HepG2 (cell line): ENCODE data around the gene MORF4L2. TPM values are rescaled to one million over a fixed set of nuclear protein-coding genes. Genes with fewer than 3 reads are reported as not detected.

ENCODE experiments used
- ATAC-seq: fragments of 200-7000 bp; cut with Tn5 transposase; 3 replicates; pipeline ENCODE4 v1.9.1; 2020; ENCODE audit warnings: mild to moderate bottlenecking, moderate library complexity
- BruUV-seq: library from RNA; stranded (reverse); fragments of 400-500 nt; replicated peaks from 2 replicates; lab custom pipeline; 2021; lab: Mats Ljungman, UMichigan
- CTCF ChIA-PET: fragments of 300-600 bp; formaldehyde crosslinking; extraction: SDS; loops from one replicate; lab custom pipeline; 2021; ENCODE audit warnings: low total read pairs, inconsistent platforms, low intra/inter-chr PET ratio; lab: Yijun Ruan, JAX
- POLR2A ChIA-PET: fragments of 350-600 bp; sonication (Branson Sonifier 250); formaldehyde crosslinking; loops from one replicate; lab custom pipeline; 2020; ENCODE audit warnings: antibody characterized with exemption, inconsistent platforms; lab: Yijun Ruan, JAX
- DNase-seq: peaks from one replicate; pipeline ENCODE4 v3.0.0-alpha.2; 2015; ENCODE audit warnings: low spot score
- FAIRE-seq: peaks from 3 replicates; lab custom pipeline; 2011; peaks lifted over from hg19 to GRCh38; lab: Jason Lieb, UNC
- H2AFZ ChIP-seq: one replicate; pipeline ENCODE4 v1.6.1; 2011; ENCODE audit warnings: low read length, inconsistent platforms
- H3K27ac ChIP-seq: fragments of 300-600 bp; 3 replicates; pipeline ENCODE4 v1.8.0; 2011; ENCODE audit warnings: mixed run types, mild to moderate bottlenecking, mixed read lengths, low read length, inconsistent platforms; ENCODE audit not compliant: insufficient read depth; ENCODE audit errors: extremely low read length
- H3K27me3 ChIP-seq, 2 experiments: fragments of 200-600 bp in 1 of 2; 2 replicates in 1 of 2; 3 replicates in 1 of 2; pipeline versions ENCODE4 v1.6.0 to v1.8.0; 2011; ENCODE audit warnings: low read length in 2 of 2, mild to moderate bottlenecking in 2 of 2, moderate library complexity in 2 of 2, inconsistent platforms in 1 of 2; ENCODE audit not compliant: insufficient read depth in 2 of 2, control insufficient read depth in 1 of 2
- H3K36me3 ChIP-seq, 2 experiments: fragments of 200-600 bp in 1 of 2; replicated peaks in 1 of 2; 2 replicates in 1 of 2; 3 replicates in 1 of 2; pipeline versions ENCODE4 v1.5.1 to v1.8.0; 2011; ENCODE audit warnings: low read length in 2 of 2, inconsistent platforms in 1 of 2; ENCODE audit not compliant: insufficient read depth in 2 of 2, control insufficient read depth in 1 of 2
- H3K4me1 ChIP-seq: 2 replicates; pipeline ENCODE4 v1.5.1; 2012; ENCODE audit warnings: low read length, inconsistent platforms; ENCODE audit not compliant: insufficient read depth
- H3K4me2 ChIP-seq: 2 replicates; pipeline ENCODE4 v1.6.0; 2011; ENCODE audit warnings: low read depth, low read length, inconsistent platforms
- H3K4me3 ChIP-seq, 3 experiments: fragments of 200-600 bp in 1 of 3; sonication (generic), shearing (Covaris generic) in 1 of 3; replicated peaks in 1 of 3; 2 replicates each; pipeline ENCODE4 v1.5.1; 2011 to 2016; ENCODE audit warnings: low read length in 3 of 3, inconsistent platforms in 2 of 3, low read depth in 2 of 3, mild to moderate bottlenecking in 2 of 3, control low read depth in 1 of 3, mixed read lengths in 1 of 3; ENCODE audit not compliant: insufficient read depth in 1 of 3
- H3K79me2 ChIP-seq: one replicate; pipeline ENCODE4 v1.6.1; 2011; ENCODE audit warnings: low read length, inconsistent platforms; ENCODE audit not compliant: insufficient read depth
- H3K9ac ChIP-seq: 2 replicates; pipeline ENCODE4 v1.6.0; 2011; ENCODE audit warnings: mild to moderate bottlenecking, low read depth, low read length, inconsistent platforms; ENCODE audit not compliant: insufficient read depth
- H3K9me3 ChIP-seq: 2 replicates; pipeline ENCODE4 v1.5.1; 2012; ENCODE audit warnings: mild to moderate bottlenecking, low read length
- H4K20me1 ChIP-seq: 2 replicates; pipeline ENCODE4 v1.6.0; 2011; ENCODE audit warnings: inconsistent platforms, mild to moderate bottlenecking, low read length, moderate library complexity; ENCODE audit not compliant: insufficient read depth
- AKNA ChIP-seq: sonication (generic); formaldehyde crosslinking; IDR thresholded peaks from 2 replicates; pipeline ENCODE4 v1.4.0; 2020; ENCODE audit warnings: missing genetic modification reagents, borderline replicate concordance
- ATF3 ChIP-seq: sonication (generic); formaldehyde crosslinking; IDR thresholded peaks from 2 replicates; pipeline ENCODE4 v1.4.0; 2020; ENCODE audit warnings: missing genetic modification reagents
- GABPA ChIP-seq, 2 experiments: IDR thresholded peaks; 2 replicates each; pipeline ENCODE4 v1.6.1; 2011 to 2016; ENCODE audit warnings: low read depth in 2 of 2, low read length in 1 of 2, missing biosample characterization in 1 of 2, missing genetic modification characterization in 1 of 2
- HNF4A ChIP-seq: sonication (generic); formaldehyde crosslinking; IDR thresholded peaks from 2 replicates; pipeline ENCODE4 v1.4.0; 2020; ENCODE audit warnings: missing genetic modification reagents
- HOXD1 ChIP-seq: sonication (generic); formaldehyde crosslinking; IDR thresholded peaks from 2 replicates; pipeline ENCODE4 v1.5.0; 2020; ENCODE audit warnings: missing genetic modification reagents
- KDM2A ChIP-seq: sonication (generic); formaldehyde crosslinking; IDR thresholded peaks from 2 replicates; pipeline ENCODE4 v1.4.0; 2020; ENCODE audit warnings: low read depth, missing genetic modification reagents, borderline replicate concordance
- SAP130 ChIP-seq: IDR thresholded peaks from 2 replicates; pipeline ENCODE4 v1.6.1; 2016; ENCODE audit warnings: low read depth
- SCMH1 ChIP-seq: sonication (generic); formaldehyde crosslinking; IDR thresholded peaks from 2 replicates; pipeline ENCODE4 v1.9.0; 2021; ENCODE audit warnings: missing genetic modification reagents, mild to moderate bottlenecking, borderline replicate concordance
- ZNF138 ChIP-seq: sonication (generic); formaldehyde crosslinking; IDR thresholded peaks from 2 replicates; pipeline ENCODE4 v1.5.0; 2020; ENCODE audit warnings: mild to moderate bottlenecking, low read depth, missing genetic modification reagents
- ZNF207 ChIP-seq: fragments of 450-650 bp; IDR thresholded peaks from 2 replicates; pipeline ENCODE4 v1.6.1; 2016; ENCODE audit warnings: antibody characterized with exemption, borderline replicate concordance
- ZNF484 ChIP-seq: sonication (generic); formaldehyde crosslinking; IDR thresholded peaks from 2 replicates; pipeline ENCODE4 v1.5.1; 2020; ENCODE audit warnings: mild to moderate bottlenecking, low read depth, missing genetic modification reagents, borderline replicate concordance
- ZNF614 ChIP-seq: IDR thresholded peaks from 2 replicates; pipeline ENCODE4 v1.6.1; 2018; ENCODE audit warnings: missing biosample characterization, missing genetic modification reagents, inconsistent platforms, borderline replicate concordance
- ZNF710 ChIP-seq: sonication (generic); formaldehyde crosslinking; IDR thresholded peaks from 2 replicates; pipeline ENCODE4 v1.5.0; 2020; ENCODE audit warnings: mild to moderate bottlenecking, missing genetic modification reagents, borderline replicate concordance
- ZNF766 ChIP-seq: sonication (generic); formaldehyde crosslinking; IDR thresholded peaks from 2 replicates; pipeline ENCODE4 v1.5.0; 2020; ENCODE audit warnings: missing genetic modification reagents, borderline replicate concordance
- ZNF780A ChIP-seq: sonication (generic); formaldehyde crosslinking; IDR thresholded peaks from 2 replicates; pipeline ENCODE4 v1.8.0; 2022; ENCODE audit warnings: mild to moderate bottlenecking, missing genetic modification reagents, moderate library complexity
- WGBS: methylation state at CpG from one replicate; pipeline ENCODE4 v1.1.6; 2017; ENCODE audit warnings: low lambda C conversion rate; 5-methylcytosine and 5-hydroxymethylcytosine counted together
- in situ Hi-C: cut with HindIII; loops from 2 replicates; pipeline ENCODE4 v1.10.0; 2017; ENCODE audit warnings: low pct_unique_long_range_greater_than_20kb; ENCODE audit not compliant: extremely low pct_ligation_motif_present
- intact Hi-C: fragments of 100-400 bp; cut with micrococcal nuclease; formaldehyde crosslinking; loops from one replicate; pipeline ENCODE4 v1.10.0; 2022; ENCODE audit not compliant: unreplicated experiment
- polyA plus RNA-seq, 8 experiments: library from polyadenylated mRNA; depleted of rRNA in 3 of 8; stranded (reverse) in 7 of 8; unstranded in 1 of 8; fragments of >200 nt; fragmentation: Illumina TruSeq in 4 of 8; extraction: Trizol in 4 of 8; gene quantifications; 2 replicates each; pipeline versions ENCODE4 v1.2.1 to v1.2.3, GENCODE V29; 2011 to 2016; ENCODE audit warnings: low read depth in 4 of 8, missing spikeins in 1 of 8, mixed read lengths in 1 of 8; ENCODE audit not compliant: insufficient read depth in 1 of 8
- total RNA-seq, 5 experiments: library from RNA; depleted of rRNA; stranded (reverse); fragments of >200 nt; fragmentation: Illumina TruSeq; extraction: Trizol; gene quantifications; 2 replicates each; pipeline ENCODE4 v1.2.3, GENCODE V29; 2016; ENCODE audit warnings: low read depth in 1 of 5
- TF ChIP-seq, protein P1 (sequence below): sonication (generic); formaldehyde crosslinking; IDR thresholded peaks from 2 replicates; pipeline ENCODE4 v1.9.0; 2022; ENCODE audit warnings: missing genetic modification reagents, mild to moderate bottlenecking, borderline replicate concordance

The MORF4L2 gene
- total and polyA plus RNA-seq, 2 of the 13 experiments (the other 11 are each of a cell fraction or from before 2014, with no cell fraction given) = 358 to 469 TPM

DNA sequence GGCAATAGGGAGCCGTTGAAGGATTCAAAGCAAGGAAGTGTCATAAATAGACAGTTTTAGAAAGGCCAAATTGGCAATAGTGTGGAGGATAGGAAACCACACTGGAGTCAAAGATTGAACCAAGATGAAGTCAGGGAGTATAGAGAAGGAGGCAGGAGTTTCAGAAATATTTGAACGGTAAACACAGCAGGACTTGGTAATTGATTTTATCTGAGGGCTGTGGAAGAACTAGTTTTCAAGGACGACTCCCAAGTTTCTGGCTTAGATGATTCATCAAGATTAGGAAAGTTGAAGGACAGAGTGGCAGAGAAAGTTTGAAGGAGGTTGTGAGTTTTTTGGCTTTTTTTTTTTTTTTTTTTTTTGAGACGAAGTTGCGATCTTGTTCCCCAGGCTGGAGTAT is 12.7 kb upstream of the MORF4L2 start:
- no peak for TF ChIP-seq HNF4A (CRISPR knock-in tag)
- TF ChIP-seq KDM2A (CRISPR knock-in tag) = no peak
- TF ChIP-seq ZNF207 = no peak
- TF ChIP-seq SCMH1 (CRISPR knock-in tag) = no peak
- TF ChIP-seq SAP130 (CRISPR knock-in tag) = no peak
- no peak for TF ChIP-seq HOXD1 (CRISPR knock-in tag)
- TF ChIP-seq AKNA (CRISPR knock-in tag) = no peak
- TF ChIP-seq, protein P1, sequence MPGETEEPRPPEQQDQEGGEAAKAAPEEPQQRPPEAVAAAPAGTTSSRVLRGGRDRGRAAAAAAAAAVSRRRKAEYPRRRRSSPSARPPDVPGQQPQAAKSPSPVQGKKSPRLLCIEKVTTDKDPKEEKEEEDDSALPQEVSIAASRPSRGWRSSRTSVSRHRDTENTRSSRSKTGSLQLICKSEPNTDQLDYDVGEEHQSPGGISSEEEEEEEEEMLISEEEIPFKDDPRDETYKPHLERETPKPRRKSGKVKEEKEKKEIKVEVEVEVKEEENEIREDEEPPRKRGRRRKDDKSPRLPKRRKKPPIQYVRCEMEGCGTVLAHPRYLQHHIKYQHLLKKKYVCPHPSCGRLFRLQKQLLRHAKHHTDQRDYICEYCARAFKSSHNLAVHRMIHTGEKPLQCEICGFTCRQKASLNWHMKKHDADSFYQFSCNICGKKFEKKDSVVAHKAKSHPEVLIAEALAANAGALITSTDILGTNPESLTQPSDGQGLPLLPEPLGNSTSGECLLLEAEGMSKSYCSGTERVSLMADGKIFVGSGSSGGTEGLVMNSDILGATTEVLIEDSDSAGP = no peak
- TF ChIP-seq ZNF710 (CRISPR knock-in tag) = no peak
- TF ChIP-seq ZNF614 (CRISPR knock-in tag) = no peak
- TF ChIP-seq ZNF766 = no peak
- TF ChIP-seq ATF3 (CRISPR knock-in tag) = no peak
- TF ChIP-seq ZNF138 (CRISPR knock-in tag) = no peak
- no peak for TF ChIP-seq ZNF484 (CRISPR knock-in tag)
- TF ChIP-seq GABPA (IDR thresholded peaks at IDR 0.05; ENCODE audit: low read depth, low read length) = no peak
- TF ChIP-seq GABPA (CRISPR knock-in tag; IDR thresholded peaks at IDR 0.05; ENCODE audit: low read depth) = no peak
- TF ChIP-seq ZNF780A (CRISPR knock-in tag) = no peak
- intact Hi-C loops (no loop called here), in situ Hi-C loops (loop anchor here (25.0 kb wide), 1 partner anchor 463 kb away; the partner anchor contains the start of genes FAM199X and SLC25A53)
- Histone ChIP-seq H3K4me1 (no peaks in the 10 kb centered on the region), H3K4me2 (no peak overlapping the region), H3K79me2 (no peaks in the 10 kb centered on the region), H3K9ac (no peak overlapping the region), H3K27me3 (no peaks in the 10 kb centered on the region), H3K9me3 (no peaks in the 10 kb centered on the region), H4K20me1 (no peaks in the 10 kb centered on the region), H3K36me3 (no peaks in the 10 kb centered on the region), H3K27ac (no peak overlapping the region), H3K4me3 (no peak overlapping the region), H2AFZ (no peak overlapping the region)
- ChIA-PET CTCF (no interaction called here), POLR2A (no interaction called here)
- ATAC-seq (no peak), DNase-seq (no peak), FAIRE-seq (no peak)
- 15% methylated on average over 5 of the region's 5 CpGs for WGBS
- no TSS peak for BruUV-seq
